ENCODE measurements around the gene LDLRAP1. TPM values are rescaled to one million over a fixed set of nuclear protein-coding genes. Genes with fewer than 3 reads are reported as not detected.
A peak's percentile ranks its signal among the peaks of the same experiment; 100 is the strongest.

The LDLRAP1 gene
- total and polyA plus RNA-seq, 2 experiments from 2014 or later, result 9.6 to 22.7 TPM

DNA sequence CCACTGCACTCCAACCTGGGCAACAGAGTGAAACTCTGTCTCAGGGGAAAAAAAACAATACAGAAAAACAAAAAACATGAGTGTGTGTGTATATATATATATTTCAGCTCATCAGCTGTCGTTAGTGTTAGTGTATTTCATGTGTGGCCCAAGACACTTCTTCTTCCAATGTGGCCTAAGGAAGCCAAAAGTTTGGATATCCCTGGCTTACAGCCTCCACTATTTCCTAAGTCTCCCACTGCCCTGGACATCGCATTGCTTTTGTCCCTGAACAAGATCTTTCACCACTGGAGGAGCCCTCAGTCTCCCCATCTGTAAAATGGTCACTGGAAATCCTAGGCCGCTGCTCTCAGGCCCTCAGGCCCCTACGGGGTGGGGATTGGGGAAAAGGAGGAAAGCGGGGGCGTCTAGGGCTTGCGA, 391 bp upstream of the LDLRAP1 start:
- ATAC-seq (no peak), DNase-seq (ENCODE audit: low spot score) (no peak)
- peak overlapping the region; percentile 92; the same call in 1 of the 2 replicates for H3K4me2 ChIP-seq
- H2AFZ ChIP-seq, result peak overlapping the region; percentile 97
- Mint-ChIP-seq H3K4me3 (peak overlapping the region; percentile 64), H3K4me1 (peaks cover 8% of the 10 kb centered on the region), H3K9me3 (no peaks in the 10 kb centered on the region), H3K36me3 (ENCODE audit: low read depth) (no peaks in the 10 kb centered on the region), H3K27ac (no peak overlapping the region; the same call in 1 of the 2 replicates), H3K27me3 (ENCODE audit: insufficient read depth, low read depth, poor library complexity) (peaks cover 8% of the 10 kb centered on the region)
- H3K79me2 ChIP-seq (replicated peaks; ENCODE audit: insufficient read depth), result 0 out of 2 replicates have a peak, but pooled peaks cover 4% of the 10 kb centered on the region
- peaks cover 9% of the 10 kb centered on the region; the same call in 1 of the 2 replicates for H3K4me1 ChIP-seq (ENCODE audit: insufficient read depth)
- H3K4me3 ChIP-seq, result peak overlapping the region; percentile 80
- 0 out of 2 replicates have a peak, but pooled peaks cover 7% of the 10 kb centered on the region for H3K27me3 ChIP-seq (ENCODE audit: insufficient read depth)
- H4K20me1 ChIP-seq (replicated peaks; ENCODE audit: insufficient read depth), result peaks cover 12% of the 10 kb centered on the region; the same call in 1 of the 2 replicates
- no peaks in the 10 kb centered on the region for H3K36me3 ChIP-seq (ENCODE audit: insufficient read depth)
- H3K9me2 ChIP-seq (ENCODE audit: insufficient read depth), result no peaks in the 10 kb centered on the region
- TF ChIP-seq EZH2phosphoT487 (IDR thresholded peaks at IDR 0.05; ENCODE audit: unreplicated experiment), result no peak
- TF ChIP-seq POLR2AphosphoS5 (IDR thresholded peaks at IDR 0.05; ENCODE audit: low read depth), result no peak
- TF ChIP-seq EZH2 (IDR thresholded peaks at IDR 0.05; ENCODE audit: low read depth, unreplicated experiment), result no peak
- no peak for TF ChIP-seq NANOG (IDR thresholded peaks at IDR 0.05; ENCODE audit: borderline replicate concordance)
- TF ChIP-seq, protein P1, sequence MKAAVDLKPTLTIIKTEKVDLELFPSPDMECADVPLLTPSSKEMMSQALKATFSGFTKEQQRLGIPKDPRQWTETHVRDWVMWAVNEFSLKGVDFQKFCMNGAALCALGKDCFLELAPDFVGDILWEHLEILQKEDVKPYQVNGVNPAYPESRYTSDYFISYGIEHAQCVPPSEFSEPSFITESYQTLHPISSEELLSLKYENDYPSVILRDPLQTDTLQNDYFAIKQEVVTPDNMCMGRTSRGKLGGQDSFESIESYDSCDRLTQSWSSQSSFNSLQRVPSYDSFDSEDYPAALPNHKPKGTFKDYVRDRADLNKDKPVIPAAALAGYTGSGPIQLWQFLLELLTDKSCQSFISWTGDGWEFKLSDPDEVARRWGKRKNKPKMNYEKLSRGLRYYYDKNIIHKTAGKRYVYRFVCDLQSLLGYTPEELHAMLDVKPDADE (IDR thresholded peaks at IDR 0.05), result no peak
- 0 out of 2 replicates have a peak, but pooled peaks cover 5% of the 10 kb centered on the region for H3F3A ChIP-seq (replicated peaks; ENCODE audit: low read depth)
- no peak overlapping the region for H3K27ac ChIP-seq (ENCODE audit: low read depth)

DNA sequence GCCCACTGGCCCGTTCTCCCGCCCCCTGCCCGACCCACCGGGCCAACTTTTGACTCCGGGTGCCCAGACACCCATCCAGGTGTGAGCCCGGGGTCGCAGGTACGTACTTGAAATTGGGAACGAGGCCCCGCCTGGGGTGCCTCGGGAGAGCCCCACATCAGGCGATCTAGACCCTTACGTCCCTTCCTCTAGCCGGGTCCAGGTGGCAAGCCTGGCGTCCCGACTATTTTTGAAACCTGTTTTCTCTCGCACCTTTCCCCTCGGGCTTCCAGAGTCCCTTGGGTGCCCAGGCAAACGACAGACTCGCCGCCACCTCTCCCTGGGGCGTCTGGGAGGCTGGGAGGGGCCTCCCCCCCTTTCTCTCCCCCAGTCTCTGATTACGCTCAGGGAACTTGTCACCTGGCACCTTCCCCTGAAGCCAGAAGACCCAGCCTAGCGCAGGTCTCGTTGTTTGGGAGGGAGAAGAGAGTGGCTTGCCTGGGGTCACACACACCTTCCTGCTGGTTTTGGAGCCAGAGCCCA, 898 bp downstream of the LDLRAP1 start:
- Histone ChIP-seq H4K20me1 (replicated peaks; ENCODE audit: insufficient read depth) (peaks cover 12% of the 10 kb centered on the region; the same call in 1 of the 2 replicates), H3K27ac (ENCODE audit: low read depth) (no peak overlapping the region), H2AFZ (peak overlapping the region; percentile 66; the same call in 1 of the 2 replicates), H3K4me2 (peak overlapping the region; percentile 92), H3K36me3 (ENCODE audit: insufficient read depth) (no peaks in the 10 kb centered on the region), H3F3A (replicated peaks; ENCODE audit: low read depth) (0 out of 2 replicates have a peak, but pooled peaks cover 5% of the 10 kb centered on the region), H3K9me2 (ENCODE audit: insufficient read depth) (no peaks in the 10 kb centered on the region), H3K27me3 (ENCODE audit: insufficient read depth) (0 out of 2 replicates have a peak, but pooled peaks cover 7% of the 10 kb centered on the region), H3K4me3 (peak overlapping the region; percentile 80), H3K4me1 (ENCODE audit: insufficient read depth) (peaks cover 9% of the 10 kb centered on the region; the same call in 1 of the 2 replicates), H3K79me2 (replicated peaks; ENCODE audit: insufficient read depth) (0 out of 2 replicates have a peak, but pooled peaks cover 4% of the 10 kb centered on the region)
- no peaks in the 10 kb centered on the region for H3K36me3 Mint-ChIP-seq (ENCODE audit: low read depth)
- H3K27ac Mint-ChIP-seq, result no peak overlapping the region
- H3K4me3 Mint-ChIP-seq, result peak overlapping the region; percentile 71
- ATAC-seq, result peak; percentile 9
- peaks cover 8% of the 10 kb centered on the region for H3K4me1 Mint-ChIP-seq
- H3K27me3 Mint-ChIP-seq (ENCODE audit: insufficient read depth, low read depth, poor library complexity), result peaks cover 8% of the 10 kb centered on the region
- H3K9me3 Mint-ChIP-seq, result no peaks in the 10 kb centered on the region
- no peak for DNase-seq (ENCODE audit: low spot score)
- TF ChIP-seq POLR2AphosphoS5 (IDR thresholded peaks at IDR 0.05; ENCODE audit: low read depth), result no peak
- TF ChIP-seq ZNF331 (CRISPR knock-in tag; IDR thresholded peaks at IDR 0.05; ENCODE audit: low read depth), result no peak
- TF ChIP-seq ZNF114 (CRISPR knock-in tag; IDR thresholded peaks at IDR 0.05), result no peak
- TF ChIP-seq, protein P1 (IDR thresholded peaks at IDR 0.05), result no peak
- TF ChIP-seq, protein P2, sequence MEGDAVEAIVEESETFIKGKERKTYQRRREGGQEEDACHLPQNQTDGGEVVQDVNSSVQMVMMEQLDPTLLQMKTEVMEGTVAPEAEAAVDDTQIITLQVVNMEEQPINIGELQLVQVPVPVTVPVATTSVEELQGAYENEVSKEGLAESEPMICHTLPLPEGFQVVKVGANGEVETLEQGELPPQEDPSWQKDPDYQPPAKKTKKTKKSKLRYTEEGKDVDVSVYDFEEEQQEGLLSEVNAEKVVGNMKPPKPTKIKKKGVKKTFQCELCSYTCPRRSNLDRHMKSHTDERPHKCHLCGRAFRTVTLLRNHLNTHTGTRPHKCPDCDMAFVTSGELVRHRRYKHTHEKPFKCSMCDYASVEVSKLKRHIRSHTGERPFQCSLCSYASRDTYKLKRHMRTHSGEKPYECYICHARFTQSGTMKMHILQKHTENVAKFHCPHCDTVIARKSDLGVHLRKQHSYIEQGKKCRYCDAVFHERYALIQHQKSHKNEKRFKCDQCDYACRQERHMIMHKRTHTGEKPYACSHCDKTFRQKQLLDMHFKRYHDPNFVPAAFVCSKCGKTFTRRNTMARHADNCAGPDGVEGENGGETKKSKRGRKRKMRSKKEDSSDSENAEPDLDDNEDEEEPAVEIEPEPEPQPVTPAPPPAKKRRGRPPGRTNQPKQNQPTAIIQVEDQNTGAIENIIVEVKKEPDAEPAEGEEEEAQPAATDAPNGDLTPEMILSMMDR (conservative IDR thresholded peaks at IDR 0.05; ENCODE audit: low read depth in 2 of 2), result no peak
- TF ChIP-seq CREB1 (CRISPR knock-in tag; IDR thresholded peaks at IDR 0.05; ENCODE audit: low read depth), result no peak
- TF ChIP-seq, protein P3, sequence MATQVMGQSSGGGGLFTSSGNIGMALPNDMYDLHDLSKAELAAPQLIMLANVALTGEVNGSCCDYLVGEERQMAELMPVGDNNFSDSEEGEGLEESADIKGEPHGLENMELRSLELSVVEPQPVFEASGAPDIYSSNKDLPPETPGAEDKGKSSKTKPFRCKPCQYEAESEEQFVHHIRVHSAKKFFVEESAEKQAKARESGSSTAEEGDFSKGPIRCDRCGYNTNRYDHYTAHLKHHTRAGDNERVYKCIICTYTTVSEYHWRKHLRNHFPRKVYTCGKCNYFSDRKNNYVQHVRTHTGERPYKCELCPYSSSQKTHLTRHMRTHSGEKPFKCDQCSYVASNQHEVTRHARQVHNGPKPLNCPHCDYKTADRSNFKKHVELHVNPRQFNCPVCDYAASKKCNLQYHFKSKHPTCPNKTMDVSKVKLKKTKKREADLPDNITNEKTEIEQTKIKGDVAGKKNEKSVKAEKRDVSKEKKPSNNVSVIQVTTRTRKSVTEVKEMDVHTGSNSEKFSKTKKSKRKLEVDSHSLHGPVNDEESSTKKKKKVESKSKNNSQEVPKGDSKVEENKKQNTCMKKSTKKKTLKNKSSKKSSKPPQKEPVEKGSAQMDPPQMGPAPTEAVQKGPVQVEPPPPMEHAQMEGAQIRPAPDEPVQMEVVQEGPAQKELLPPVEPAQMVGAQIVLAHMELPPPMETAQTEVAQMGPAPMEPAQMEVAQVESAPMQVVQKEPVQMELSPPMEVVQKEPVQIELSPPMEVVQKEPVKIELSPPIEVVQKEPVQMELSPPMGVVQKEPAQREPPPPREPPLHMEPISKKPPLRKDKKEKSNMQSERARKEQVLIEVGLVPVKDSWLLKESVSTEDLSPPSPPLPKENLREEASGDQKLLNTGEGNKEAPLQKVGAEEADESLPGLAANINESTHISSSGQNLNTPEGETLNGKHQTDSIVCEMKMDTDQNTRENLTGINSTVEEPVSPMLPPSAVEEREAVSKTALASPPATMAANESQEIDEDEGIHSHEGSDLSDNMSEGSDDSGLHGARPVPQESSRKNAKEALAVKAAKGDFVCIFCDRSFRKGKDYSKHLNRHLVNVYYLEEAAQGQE (IDR thresholded peaks at IDR 0.05; ENCODE audit: unreplicated experiment), result no peak
- no peak for TF ChIP-seq EZH2phosphoT487 (IDR thresholded peaks at IDR 0.05; ENCODE audit: unreplicated experiment)

Measured in GM23338 (cell line).